MM.1S (cell line): Measurements from ENCODE around the gene FANCC.

Experiments used
- DNase-seq: peaks from one replicate; pipeline ENCODE4 v3.0.0-alpha.2; 2015
- H2AFZ ChIP-seq: fragments of 300-600 bp; sonication (generic); 2 replicates; pipeline ENCODE4 v1.6.0; 2016; ENCODE audit warnings: antibody characterized with exemption, low read length
- H3F3A ChIP-seq: fragments of 300-600 bp; sonication (generic); 2 replicates; pipeline ENCODE4 v1.6.1; 2016; ENCODE audit warnings: mild to moderate bottlenecking, antibody characterized with exemption, low read length, moderate library complexity, mixed read lengths; ENCODE audit not compliant: insufficient read depth
- H3K27ac ChIP-seq: fragments of 300-600 bp; sonication (generic); 2 replicates; pipeline ENCODE4 v1.5.1; 2016; ENCODE audit warnings: mild to moderate bottlenecking, low read length
- H3K27me3 ChIP-seq: fragments of 300-600 bp; sonication (generic); replicated peaks from 2 replicates; pipeline ENCODE4 v1.6.0; 2016; ENCODE audit warnings: low read length; ENCODE audit not compliant: insufficient read depth
- H3K36me3 ChIP-seq: fragments of 300-600 bp; sonication (generic); replicated peaks from 2 replicates; pipeline ENCODE4 v1.6.1; 2016; ENCODE audit warnings: mild to moderate bottlenecking, low read length, mixed read lengths; ENCODE audit not compliant: insufficient read depth
- H3K4me1 ChIP-seq: fragments of 300-600 bp; sonication (generic); 2 replicates; pipeline ENCODE4 v1.6.1; 2016; ENCODE audit warnings: low read length, mixed read lengths
- H3K4me2 ChIP-seq: fragments of 300-600 bp; sonication (generic); 2 replicates; pipeline ENCODE4 v1.6.0; 2016; ENCODE audit warnings: low read depth, low read length
- H3K4me3 ChIP-seq: fragments of 300-600 bp; sonication (generic); 2 replicates; pipeline ENCODE4 v1.5.1; 2016; ENCODE audit warnings: low read length, mixed read lengths
- H3K79me2 ChIP-seq: fragments of 300-600 bp; sonication (generic); 2 replicates; pipeline ENCODE4 v1.6.1; 2016; ENCODE audit warnings: mixed run types, low read length, mixed read lengths
- H3K9ac ChIP-seq: fragments of 300-600 bp; sonication (generic); 2 replicates; pipeline ENCODE4 v1.6.1; 2016; ENCODE audit warnings: low read length, mixed read lengths
- H3K9me2 ChIP-seq: fragments of 300-600 bp; sonication (generic); replicated peaks from 2 replicates; pipeline ENCODE4 v1.6.1; 2016; ENCODE audit warnings: mild to moderate bottlenecking, low read length, mixed read lengths; ENCODE audit not compliant: insufficient read depth
- H3K9me3 ChIP-seq: fragments of 300-600 bp; sonication (generic); replicated peaks from 2 replicates; pipeline ENCODE4 v1.6.1; 2016; ENCODE audit warnings: mild to moderate bottlenecking, low read length, mixed read lengths; ENCODE audit not compliant: insufficient read depth
- H4K20me1 ChIP-seq: fragments of 300-600 bp; sonication (generic); 2 replicates; pipeline ENCODE4 v1.6.1; 2016; ENCODE audit warnings: mild to moderate bottlenecking, low read length, moderate library complexity, mixed read lengths; ENCODE audit not compliant: insufficient read depth
- EZH2 ChIP-seq: fragments of 300-600 bp; sonication (generic); optimal IDR thresholded peaks from 2 replicates; pipeline ENCODE3; 2017; ENCODE audit warnings: low read depth, mild to moderate bottlenecking, antibody characterized with exemption, low read length, mixed read lengths
- EZH2phosphoT487 ChIP-seq: fragments of 300-600 bp; sonication (generic); IDR thresholded peaks from 2 replicates; pipeline ENCODE4 v1.6.1; 2018; ENCODE audit warnings: antibody characterized with exemption, low read length
- TF ChIP-seq, protein P1 (sequence below): fragments of 300-600 bp; sonication (generic); IDR thresholded peaks from 2 replicates; pipeline ENCODE4 v1.5.1; 2016; ENCODE audit warnings: antibody characterized with exemption, low read length, mixed read lengths

Gene FANCC

DNA sequence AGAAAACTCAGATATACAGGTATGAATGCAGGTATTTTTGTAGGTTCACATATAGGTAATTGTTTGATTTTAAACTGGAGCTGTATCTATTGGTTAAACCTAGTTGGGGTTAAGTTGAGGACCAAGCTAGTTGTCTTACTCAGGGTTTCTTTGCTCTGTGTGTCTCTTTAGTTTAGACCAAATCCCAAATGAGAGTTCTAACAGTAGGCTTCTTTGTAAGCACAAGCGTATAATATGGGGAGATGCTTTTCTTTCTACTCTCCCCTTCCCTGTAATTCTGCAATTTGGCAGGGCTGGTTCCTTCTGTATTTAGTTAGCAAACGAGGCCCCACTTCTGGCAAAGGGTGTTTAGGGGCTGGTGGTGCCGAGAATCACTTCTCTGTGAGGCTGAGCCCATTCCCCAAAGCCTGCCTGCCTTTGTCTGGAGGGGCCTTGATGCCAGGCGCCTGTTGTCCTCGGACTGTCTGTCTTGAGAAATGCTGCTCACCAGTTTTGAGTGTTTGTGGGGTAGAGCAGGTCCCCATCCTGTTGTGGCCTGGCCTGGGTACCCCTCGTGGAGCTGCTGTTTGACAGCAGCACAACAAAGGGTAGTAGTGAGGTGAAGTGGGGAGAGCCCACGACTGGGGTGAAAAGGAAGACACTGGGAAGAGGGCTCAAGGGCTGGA is 259.3 kb downstream of the FANCC start:
- no peaks in the 10 kb centered on the region for H3F3A ChIP-seq
- no peak overlapping the region for H2AFZ ChIP-seq
- H3K9me2 ChIP-seq, result no peaks in the 10 kb centered on the region
- DNase-seq, result no peak
- H3K9ac ChIP-seq, result no peak overlapping the region
- no peaks in the 10 kb centered on the region for H3K36me3 ChIP-seq
- H3K4me1 ChIP-seq, result no peaks in the 10 kb centered on the region
- no peak overlapping the region for H3K4me3 ChIP-seq
- no peak overlapping the region for H3K4me2 ChIP-seq
- H3K27ac ChIP-seq, result no peak overlapping the region
- H3K27me3 ChIP-seq, result no peaks in the 10 kb centered on the region
- H4K20me1 ChIP-seq, result no peaks in the 10 kb centered on the region
- no peak for TF ChIP-seq EZH2phosphoT487
- no peak for TF ChIP-seq EZH2
- TF ChIP-seq, protein P1, sequence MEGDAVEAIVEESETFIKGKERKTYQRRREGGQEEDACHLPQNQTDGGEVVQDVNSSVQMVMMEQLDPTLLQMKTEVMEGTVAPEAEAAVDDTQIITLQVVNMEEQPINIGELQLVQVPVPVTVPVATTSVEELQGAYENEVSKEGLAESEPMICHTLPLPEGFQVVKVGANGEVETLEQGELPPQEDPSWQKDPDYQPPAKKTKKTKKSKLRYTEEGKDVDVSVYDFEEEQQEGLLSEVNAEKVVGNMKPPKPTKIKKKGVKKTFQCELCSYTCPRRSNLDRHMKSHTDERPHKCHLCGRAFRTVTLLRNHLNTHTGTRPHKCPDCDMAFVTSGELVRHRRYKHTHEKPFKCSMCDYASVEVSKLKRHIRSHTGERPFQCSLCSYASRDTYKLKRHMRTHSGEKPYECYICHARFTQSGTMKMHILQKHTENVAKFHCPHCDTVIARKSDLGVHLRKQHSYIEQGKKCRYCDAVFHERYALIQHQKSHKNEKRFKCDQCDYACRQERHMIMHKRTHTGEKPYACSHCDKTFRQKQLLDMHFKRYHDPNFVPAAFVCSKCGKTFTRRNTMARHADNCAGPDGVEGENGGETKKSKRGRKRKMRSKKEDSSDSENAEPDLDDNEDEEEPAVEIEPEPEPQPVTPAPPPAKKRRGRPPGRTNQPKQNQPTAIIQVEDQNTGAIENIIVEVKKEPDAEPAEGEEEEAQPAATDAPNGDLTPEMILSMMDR, result no peak
- H3K79me2 ChIP-seq, result no peaks in the 10 kb centered on the region
- H3K9me3 ChIP-seq, result no peaks in the 10 kb centered on the region

DNA sequence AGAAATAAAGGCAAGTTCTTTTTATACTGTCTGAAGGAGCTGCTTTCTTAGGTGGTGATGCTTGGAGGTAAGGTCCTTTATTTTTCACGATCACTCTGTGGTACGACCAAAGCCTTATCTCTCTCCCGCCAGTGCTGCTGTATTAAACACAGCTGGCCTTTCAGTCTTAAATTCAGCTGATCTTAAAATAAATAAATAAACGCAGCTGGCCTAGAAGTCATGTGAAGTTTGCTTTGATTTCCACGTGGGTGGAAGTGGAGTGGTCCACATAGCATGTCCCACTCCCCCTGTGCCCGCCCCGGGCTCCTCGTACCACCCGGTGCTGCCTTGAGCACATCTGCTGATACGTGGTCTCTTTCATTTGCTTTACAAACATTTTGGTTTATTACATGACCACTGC is 260.4 kb downstream of the FANCC start:
- Histone ChIP-seq H3F3A (no peaks in the 10 kb centered on the region), H3K4me3 (no peak overlapping the region), H3K9ac (no peak overlapping the region), H3K9me3 (no peaks in the 10 kb centered on the region), H3K27me3 (no peaks in the 10 kb centered on the region), H3K79me2 (no peaks in the 10 kb centered on the region), H3K4me1 (no peaks in the 10 kb centered on the region), H3K36me3 (no peaks in the 10 kb centered on the region), H2AFZ (no peak overlapping the region), H4K20me1 (no peaks in the 10 kb centered on the region), H3K27ac (no peak overlapping the region), H3K9me2 (no peaks in the 10 kb centered on the region), H3K4me2 (no peak overlapping the region)
- DNase-seq, result no peak
- TF ChIP-seq EZH2phosphoT487, result no peak
- TF ChIP-seq, protein P1, result no peak
- no peak for TF ChIP-seq EZH2

DNA sequence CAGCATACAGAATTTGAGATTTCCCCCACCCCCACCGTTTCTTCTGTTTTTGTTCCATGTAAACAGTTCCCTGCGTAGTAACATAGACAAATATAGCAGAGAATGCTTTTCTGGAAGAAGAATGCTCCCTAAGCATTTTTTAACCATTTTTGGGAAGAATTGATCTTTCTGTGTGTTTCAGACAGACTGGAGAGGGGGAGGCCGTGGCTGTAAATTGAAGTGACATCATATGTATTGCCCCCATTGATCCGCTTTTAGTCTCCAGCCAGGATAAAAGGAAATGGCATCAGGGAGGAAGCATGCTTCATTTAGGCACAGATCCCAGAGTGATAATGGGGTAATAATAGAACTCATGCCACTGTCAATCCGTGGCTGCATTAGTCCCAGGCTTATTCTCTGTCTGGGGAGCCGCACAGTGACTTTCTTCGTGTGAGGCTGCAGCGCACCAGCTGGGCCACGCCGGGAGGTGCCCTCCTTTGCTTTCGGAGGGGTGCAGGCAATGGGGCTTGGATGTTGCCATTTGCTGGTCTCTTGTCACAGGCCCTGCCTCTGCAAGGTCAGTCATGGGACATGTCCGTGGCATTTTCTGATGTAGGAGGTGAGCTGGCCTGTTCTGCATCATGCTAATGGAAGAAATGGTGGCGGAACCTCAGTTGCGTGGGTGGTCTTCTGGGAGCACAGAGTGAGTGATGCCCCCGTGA is 261.5 kb downstream of the FANCC start:
- Histone ChIP-seq H3K9me2 (no peaks in the 10 kb centered on the region), H3K9ac (no peak overlapping the region), H2AFZ (no peak overlapping the region), H3K27ac (no peak overlapping the region), H3F3A (no peaks in the 10 kb centered on the region), H4K20me1 (no peaks in the 10 kb centered on the region), H3K4me1 (no peaks in the 10 kb centered on the region), H3K36me3 (no peaks in the 10 kb centered on the region), H3K9me3 (no peaks in the 10 kb centered on the region), H3K79me2 (no peaks in the 10 kb centered on the region), H3K27me3 (no peaks in the 10 kb centered on the region), H3K4me3 (no peak overlapping the region), H3K4me2 (no peak overlapping the region)
- TF ChIP-seq EZH2phosphoT487 (no peak), EZH2 (no peak)
- TF ChIP-seq, protein P1, result no peak
- no peak for DNase-seq
